ENCODE results near the gene PIGW.

Gene PIGW

GRCh38 chr17:36529121-36529520 is 5.7 kb upstream of the PIGW start:
- no peak overlapping the region for H2BK120ac ChIP-seq (ENCODE audit: insufficient read depth, low read length, poor library complexity)
- no peak overlapping the region for H3K4ac ChIP-seq (ENCODE audit: low read depth, low read length)
- H3K79me2 ChIP-seq (ENCODE audit: control insufficient read depth, insufficient read depth, low read length, poor library complexity) = peaks cover 3% of the 10 kb centered on the region
- no peak overlapping the region for H2BK12ac ChIP-seq (ENCODE audit: low read length)
- H3K36me3 ChIP-seq (ENCODE audit: control insufficient read depth in 1 of 2, insufficient read depth in 2 of 2, low read length in 2 of 2) = peaks cover 43 to 65% of the 10 kb centered on the region in 2 experiments
- no peaks in the 10 kb centered on the region for H3K27me3 ChIP-seq (ENCODE audit: insufficient read depth, low read length)
- H3K23ac ChIP-seq (ENCODE audit: low read length) = no peak overlapping the region
- H3K18ac ChIP-seq (ENCODE audit: low read length) = no peak overlapping the region
- peaks cover 4% of the 10 kb centered on the region for H3K79me1 ChIP-seq (ENCODE audit: low read length)
- no peak overlapping the region for H2BK5ac ChIP-seq (ENCODE audit: low read depth, low read length, poor library complexity)
- no peaks in the 10 kb centered on the region for H3K9me3 ChIP-seq (ENCODE audit: insufficient read depth, low read depth, low read length)
- H2AFZ ChIP-seq (ENCODE audit: insufficient read depth, low read length, poor library complexity) = no peak overlapping the region
- H4K12ac ChIP-seq (ENCODE audit: low read depth, low read length) = no peak overlapping the region
- H3K4me1 ChIP-seq (ENCODE audit: control insufficient read depth in 1 of 2, insufficient read depth in 2 of 2, low read length in 2 of 2) = peaks cover 0 to 5% of the 10 kb centered on the region in 2 experiments
- no peak overlapping the region for H4K91ac ChIP-seq (ENCODE audit: low read depth, low read length)
- no peak overlapping the region for H3K27ac ChIP-seq (ENCODE audit: low read depth, low read length)
- H3K4me2 ChIP-seq (ENCODE audit: low read length) = no peak overlapping the region
- no peak overlapping the region for H3K9ac ChIP-seq (ENCODE audit: low read length)
- no peak overlapping the region for H3K4me3 ChIP-seq (ENCODE audit: low read depth, low read length)
- no peak overlapping the region for H3K14ac ChIP-seq (ENCODE audit: low read length)
- H4K8ac ChIP-seq (ENCODE audit: low read depth, low read length) = no peak overlapping the region
- no peak overlapping the region for H2AK5ac ChIP-seq (ENCODE audit: low read length)
- DNase-seq = no peak

- no peak overlapping the region for H4K12ac ChIP-seq (ENCODE audit: low read depth, low read length)
- H2BK12ac ChIP-seq (ENCODE audit: low read length) = no peak overlapping the region
- DNase-seq = no peak
- peaks cover 12% of the 10 kb centered on the region for H3K79me2 ChIP-seq (ENCODE audit: control insufficient read depth, insufficient read depth, low read length, poor library complexity)
- no peak overlapping the region for H3K23ac ChIP-seq (ENCODE audit: low read length)
- peaks cover 19% of the 10 kb centered on the region for H3K79me1 ChIP-seq (ENCODE audit: low read length)
- no peaks in the 10 kb centered on the region for H3K9me3 ChIP-seq (ENCODE audit: insufficient read depth, low read depth, low read length)
- H3K18ac ChIP-seq (ENCODE audit: low read length) = no peak overlapping the region
- no CpG with 5 or more reads among the region's 2 CpGs for WGBS (ENCODE audit: extremely low coverage, insufficient coverage, insufficient read length)
- peaks cover 0 to 8% of the 10 kb centered on the region in 2 experiments for H3K4me1 ChIP-seq (ENCODE audit: control insufficient read depth in 1 of 2, insufficient read depth in 2 of 2, low read length in 2 of 2)
- peak overlapping the region; percentile 51 for H3K9ac ChIP-seq (ENCODE audit: low read length)
- H3K4ac ChIP-seq (ENCODE audit: low read depth, low read length) = no peak overlapping the region
- no peak overlapping the region for H2BK120ac ChIP-seq (ENCODE audit: insufficient read depth, low read length, poor library complexity)
- no peak overlapping the region for H3K4me3 ChIP-seq (ENCODE audit: low read depth, low read length)
- H3K36me3 ChIP-seq (ENCODE audit: control insufficient read depth in 1 of 2, insufficient read depth in 2 of 2, low read length in 2 of 2) = peaks cover 20 to 39% of the 10 kb centered on the region in 2 experiments
- H2BK5ac ChIP-seq (ENCODE audit: low read depth, low read length, poor library complexity) = no peak overlapping the region
- no peaks in the 10 kb centered on the region for H3K27me3 ChIP-seq (ENCODE audit: insufficient read depth, low read length)
- no peak overlapping the region for H3K14ac ChIP-seq (ENCODE audit: low read length)
- no peak overlapping the region for H2AFZ ChIP-seq (ENCODE audit: insufficient read depth, low read length, poor library complexity)
- no peak overlapping the region for H3K4me2 ChIP-seq (ENCODE audit: low read length)
- H4K91ac ChIP-seq (ENCODE audit: low read depth, low read length) = no peak overlapping the region
- no peak overlapping the region for H2AK5ac ChIP-seq (ENCODE audit: low read length)
- H4K8ac ChIP-seq (ENCODE audit: low read depth, low read length) = no peak overlapping the region
- H3K27ac ChIP-seq (ENCODE audit: low read depth, low read length) = no peak overlapping the region
Observed at GRCh38 chr17:36532435-36532975, 2.3 kb upstream of the PIGW start.

- WGBS (ENCODE audit: extremely low coverage, insufficient coverage, insufficient read length) = no CpG with 5 or more reads among the region's 48 CpGs
- peak overlapping the region; percentile 89 for H3K27ac ChIP-seq (ENCODE audit: low read depth, low read length)
- peak overlapping the region; percentile 93 for H3K9ac ChIP-seq (ENCODE audit: low read length)
- H2AK5ac ChIP-seq (ENCODE audit: low read length) = peak overlapping the region; percentile 92
- H4K12ac ChIP-seq (ENCODE audit: low read depth, low read length) = peak overlapping the region; percentile 31
- H3K79me1 ChIP-seq (ENCODE audit: low read length) = peaks cover 19% of the 10 kb centered on the region
- peaks cover 15 to 28% of the 10 kb centered on the region in 2 experiments for H3K36me3 ChIP-seq (ENCODE audit: control insufficient read depth in 1 of 2, insufficient read depth in 2 of 2, low read length in 2 of 2)
- H2BK120ac ChIP-seq (ENCODE audit: insufficient read depth, low read length, poor library complexity) = peak overlapping the region; percentile 79
- peak overlapping the region; percentile 80 for H4K91ac ChIP-seq (ENCODE audit: low read depth, low read length)
- peak overlapping the region; percentile 55 for H3K14ac ChIP-seq (ENCODE audit: low read length)
- H2BK5ac ChIP-seq (ENCODE audit: low read depth, low read length, poor library complexity) = peak overlapping the region; percentile 28
- H3K18ac ChIP-seq (ENCODE audit: low read length) = peak overlapping the region; percentile 52
- peak overlapping the region; percentile 70 for H4K8ac ChIP-seq (ENCODE audit: low read depth, low read length)
- peaks cover 0 to 8% of the 10 kb centered on the region in 2 experiments for H3K4me1 ChIP-seq (ENCODE audit: control insufficient read depth in 1 of 2, insufficient read depth in 2 of 2, low read length in 2 of 2)
- peak overlapping the region; percentile 78 for H3K4me2 ChIP-seq (ENCODE audit: low read length)
- peak overlapping the region; percentile 37 for H3K4ac ChIP-seq (ENCODE audit: low read depth, low read length)
- no peaks in the 10 kb centered on the region for H3K9me3 ChIP-seq (ENCODE audit: insufficient read depth, low read depth, low read length)
- H3K27me3 ChIP-seq (ENCODE audit: insufficient read depth, low read length) = no peaks in the 10 kb centered on the region
- H2BK12ac ChIP-seq (ENCODE audit: low read length) = no peak overlapping the region
- peak overlapping the region; percentile 94 for H3K4me3 ChIP-seq (ENCODE audit: low read depth, low read length)
- peaks cover 12% of the 10 kb centered on the region for H3K79me2 ChIP-seq (ENCODE audit: control insufficient read depth, insufficient read depth, low read length, poor library complexity)
- H3K23ac ChIP-seq (ENCODE audit: low read length) = no peak overlapping the region
- DNase-seq = peak; percentile 59 to 74
- peak overlapping the region; percentile 57 for H2AFZ ChIP-seq (ENCODE audit: insufficient read depth, low read length, poor library complexity)
Observed at GRCh38 chr17:36533935-36534839, 600 bp upstream of the PIGW start.

GRCh38 chr17:36535669-36536081 is 888 bp downstream of the PIGW start:
- Histone ChIP-seq H2BK5ac (ENCODE audit: low read depth, low read length, poor library complexity) (peak overlapping the region; percentile 49), H4K8ac (ENCODE audit: low read depth, low read length) (peak overlapping the region; percentile 95), H3K27me3 (ENCODE audit: insufficient read depth, low read length) (no peaks in the 10 kb centered on the region), H3K4me3 (ENCODE audit: low read depth, low read length) (peak overlapping the region; percentile 94), H4K91ac (ENCODE audit: low read depth, low read length) (peak overlapping the region; percentile 25), H3K27ac (ENCODE audit: low read depth, low read length) (peak overlapping the region; percentile 69), H3K36me3 (ENCODE audit: control insufficient read depth in 1 of 2, insufficient read depth in 2 of 2, low read length in 2 of 2) (peaks cover 14 to 25% of the 10 kb centered on the region in 2 experiments), H2BK12ac (ENCODE audit: low read length) (no peak overlapping the region), H3K79me2 (ENCODE audit: control insufficient read depth, insufficient read depth, low read length, poor library complexity) (peaks cover 12% of the 10 kb centered on the region), H3K9ac (ENCODE audit: low read length) (peak overlapping the region; percentile 53), H3K4ac (ENCODE audit: low read depth, low read length) (no peak overlapping the region), H3K23ac (ENCODE audit: low read length) (no peak overlapping the region), H3K79me1 (ENCODE audit: low read length) (peaks cover 19% of the 10 kb centered on the region), H2AFZ (ENCODE audit: insufficient read depth, low read length, poor library complexity) (no peak overlapping the region), H2AK5ac (ENCODE audit: low read length) (no peak overlapping the region), H3K4me1 (ENCODE audit: control insufficient read depth in 1 of 2, insufficient read depth in 2 of 2, low read length in 2 of 2) (peaks cover 0 to 8% of the 10 kb centered on the region in 2 experiments), H3K14ac (ENCODE audit: low read length) (no peak overlapping the region), H3K18ac (ENCODE audit: low read length) (no peak overlapping the region), H2BK120ac (ENCODE audit: insufficient read depth, low read length, poor library complexity) (no peak overlapping the region), H3K9me3 (ENCODE audit: insufficient read depth, low read depth, low read length) (no peaks in the 10 kb centered on the region), H4K12ac (ENCODE audit: low read depth, low read length) (peak overlapping the region; percentile 45), H3K4me2 (ENCODE audit: low read length) (peak overlapping the region; percentile 78)
- no CpG with 5 or more reads among the region's 15 CpGs for WGBS (ENCODE audit: extremely low coverage, insufficient coverage, insufficient read length)
- DNase-seq = no peak
